OCI-LY3 (cell line): ENCODE results near the gene BRAT1.

Experiments
- H2AFZ ChIP-seq: fragments of 200-600, 300-600 bp; shearing (Covaris generic); 2 replicates; pipeline ENCODE4 v1.6.0; 2014; ENCODE audit warnings: antibody characterized with exemption, low read depth, low read length
- H3K27ac ChIP-seq: fragments of 200-600, 300-600 bp; sonication (generic); 2 replicates; pipeline ENCODE4 v1.5.1; 2014; ENCODE audit warnings: mild to moderate bottlenecking, low read length, moderate library complexity, mixed read lengths
- H3K27me3 ChIP-seq: fragments of 200-600, 300-600 bp; sonication (generic); 2 replicates; pipeline ENCODE4 v1.6.1; 2014; ENCODE audit warnings: low read depth, low read length, mixed read lengths
- H3K36me3 ChIP-seq: fragments of 200-600, 300-600 bp; sonication (generic); replicated peaks from 2 replicates; pipeline ENCODE3; 2014; ENCODE audit warnings: low read depth, low read length, mixed read lengths
- H3K4me1 ChIP-seq: fragments of 300-600, 200-600 bp; sonication (generic); 2 replicates; pipeline ENCODE4 v1.6.1; 2014; ENCODE audit warnings: low read length, mixed read lengths
- H3K4me2 ChIP-seq: fragments of 200-600, 300-600 bp; sonication (generic); 2 replicates; pipeline ENCODE4 v1.6.1; 2014; ENCODE audit warnings: low read length, mixed read lengths
- H3K4me3 ChIP-seq: fragments of 300-600, 200-600 bp; sonication (generic); 2 replicates; pipeline ENCODE4 v1.5.1; 2014; ENCODE audit warnings: antibody characterized with exemption, mild to moderate bottlenecking, low read length, moderate library complexity
- H3K79me2 ChIP-seq: fragments of 300-600, 200-600 bp; shearing (Covaris generic); 2 replicates; pipeline ENCODE4 v1.6.1; 2014; ENCODE audit warnings: mild to moderate bottlenecking, low read length, mixed read lengths
- H3K9ac ChIP-seq: fragments of 300-600, 200-600 bp; shearing (Covaris generic); 2 replicates; pipeline ENCODE4 v1.6.0; 2014; ENCODE audit warnings: mild to moderate bottlenecking, low read length, moderate library complexity
- H3K9me3 ChIP-seq: fragments of 200-600, 300-600 bp; shearing (Covaris generic); 2 replicates; pipeline ENCODE4 v1.6.1; 2014; ENCODE audit warnings: low read length, mixed read lengths; ENCODE audit not compliant: insufficient read depth
- H4K20me1 ChIP-seq: fragments of 200-600, 300-600 bp; sonication (generic); 2 replicates; pipeline ENCODE4 v1.6.1; 2016; ENCODE audit warnings: low read length, mixed read lengths; ENCODE audit not compliant: insufficient read depth
- CTCF ChIP-seq: fragments of 200-600, 300-600 bp; sonication (generic); IDR thresholded peaks from 2 replicates; pipeline ENCODE4 v1.5.1; 2014; ENCODE audit warnings: antibody characterized with exemption, low read length, low read depth
- EZH2phosphoT487 ChIP-seq: fragments of 200-600 bp; shearing (Covaris generic); IDR thresholded peaks from 2 replicates; pipeline ENCODE4 v1.6.1; 2018; ENCODE audit warnings: antibody characterized with exemption, mixed run types, low read depth

Gene BRAT1

DNA sequence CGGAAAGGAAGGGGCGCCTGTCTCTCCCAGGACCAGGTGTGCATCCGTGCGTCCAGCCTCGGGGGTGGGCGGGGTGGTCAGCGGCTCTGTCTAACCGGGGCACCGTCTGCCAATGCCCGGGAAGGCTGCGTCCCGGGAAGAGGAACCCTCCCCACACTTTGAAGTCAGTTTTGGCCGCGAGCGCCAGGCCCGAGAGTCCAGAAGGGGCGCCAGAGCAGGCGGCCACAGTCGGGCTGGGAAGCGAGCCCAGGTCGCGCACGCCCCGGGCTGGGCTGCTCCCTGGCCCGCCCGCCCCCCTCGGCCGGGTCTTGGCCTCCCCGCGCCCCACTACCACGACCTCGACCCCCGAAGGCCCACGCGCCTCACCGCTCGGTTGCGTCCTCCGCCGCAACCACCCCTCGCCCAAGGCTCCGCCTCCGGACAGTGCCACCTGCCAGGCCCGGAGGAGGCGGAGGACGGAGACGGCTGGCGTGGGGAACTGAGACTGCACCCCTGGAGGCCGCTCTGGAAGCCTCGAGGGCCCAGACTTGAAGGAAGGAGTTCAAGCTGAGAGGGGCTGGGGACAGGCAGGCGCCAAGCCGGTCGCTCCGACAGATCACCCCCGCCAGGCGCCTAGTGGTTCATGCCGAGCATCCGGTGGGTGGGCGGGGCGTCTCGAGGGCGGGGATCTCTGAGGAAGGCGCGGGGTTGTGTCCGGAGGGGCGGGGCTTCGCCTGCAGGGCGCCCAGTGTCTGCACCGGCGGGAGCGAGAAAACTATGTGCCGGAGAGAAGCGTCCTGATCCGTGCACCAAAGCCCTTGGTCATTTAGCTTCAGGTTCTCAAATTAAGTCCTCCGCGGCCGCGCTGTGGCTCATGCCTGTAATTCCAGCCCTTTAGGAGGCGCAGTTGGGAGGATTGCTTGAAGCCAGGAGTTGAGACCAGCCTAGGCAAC lies at the start of gene BRAT1:
Gene BRAT1 (minus strand): TSS at position 404 of the 932 bp plus-strand sequence. CDS start 1,093 bp downstream, outside the sequence.
- Histone ChIP-seq H4K20me1 (no peaks in the 10 kb centered on the region), H3K79me2 (peaks cover 38% of the 10 kb centered on the region), H2AFZ (peak within 1 kb of the TSS; percentile 96), H3K9me3 (no peaks in the 10 kb centered on the region), H3K27ac (peak within 1 kb of the TSS; percentile 94), H3K36me3 (no peaks in the 10 kb centered on the region), H3K4me3 (peak within 1 kb of the TSS; percentile 95), H3K4me2 (peak within 1 kb of the TSS; percentile 97), H3K4me1 (peaks cover 18% of the 10 kb centered on the region), H3K9ac (peak within 1 kb of the TSS; percentile 95), H3K27me3 (no peaks in the 10 kb centered on the region)
- TF ChIP-seq EZH2phosphoT487: no peak
- peak; percentile 32; the same call in 1 of the 2 replicates for TF ChIP-seq CTCF

GRCh38 chr7:2604608-2605174 lies 49.4 kb upstream of the BRAT1 start:
- no peak overlapping the region for H3K4me2 ChIP-seq
- H4K20me1 ChIP-seq: no peaks in the 10 kb centered on the region

DNA sequence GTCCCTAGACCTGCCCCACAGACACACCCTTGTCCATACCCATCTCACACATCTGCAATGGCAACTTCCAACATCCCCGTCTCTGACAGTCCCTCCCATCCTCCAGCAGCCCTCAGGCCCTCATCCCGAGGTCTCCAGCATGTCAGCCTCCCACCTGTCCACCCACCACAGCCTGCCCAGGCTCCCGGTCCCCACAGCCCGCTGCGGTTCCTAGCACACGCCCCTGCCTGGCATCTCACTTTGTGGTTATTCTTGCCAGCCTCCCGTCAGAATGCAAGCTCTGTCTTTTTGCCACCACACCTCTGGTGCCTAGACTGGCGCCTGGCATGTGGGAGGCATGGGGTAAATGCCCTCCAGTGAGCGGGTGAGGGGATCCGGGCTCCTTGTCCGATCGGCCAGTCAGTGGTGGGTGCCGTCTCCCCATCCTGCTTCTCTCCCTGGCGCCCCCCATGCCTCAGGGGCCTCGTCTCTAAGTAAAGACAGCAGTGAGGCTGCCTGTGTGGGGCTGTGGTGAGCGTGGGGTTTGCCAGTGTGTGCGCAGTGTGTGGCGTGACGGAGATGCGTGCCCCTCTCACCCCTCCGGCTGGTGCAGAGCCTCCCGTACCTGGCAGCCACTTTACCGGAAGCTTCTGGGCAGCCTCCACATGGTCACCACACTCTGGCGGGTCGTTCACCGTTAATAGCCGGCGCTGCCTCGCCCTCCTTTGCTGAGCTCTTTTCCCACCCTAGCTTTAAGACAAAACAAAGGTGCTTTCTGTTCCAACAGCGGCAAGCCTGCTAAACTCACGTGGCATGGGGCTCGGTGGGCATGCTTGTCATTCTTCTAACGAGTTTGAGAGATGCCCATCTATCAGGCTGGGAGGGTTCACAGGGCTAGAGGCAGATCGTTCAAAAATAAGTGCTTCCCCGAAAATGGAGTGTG lies 48.0 kb upstream of the BRAT1 start:
- H3K27me3 ChIP-seq: no peaks in the 10 kb centered on the region
- TF ChIP-seq EZH2phosphoT487: no peak
- no peak for TF ChIP-seq CTCF
- H3K36me3 ChIP-seq: peaks cover 9% of the 10 kb centered on the region
- H3K4me2 ChIP-seq: no peak overlapping the region
- H4K20me1 ChIP-seq: no peaks in the 10 kb centered on the region
- no peak overlapping the region for H3K4me3 ChIP-seq
- H3K79me2 ChIP-seq: no peaks in the 10 kb centered on the region
- H3K9ac ChIP-seq: no peak overlapping the region
- H2AFZ ChIP-seq: no peak overlapping the region
- H3K4me1 ChIP-seq: no peaks in the 10 kb centered on the region
- H3K9me3 ChIP-seq: no peaks in the 10 kb centered on the region
- no peak overlapping the region for H3K27ac ChIP-seq

More at GRCh38 chr7:2604608-2605174, 49.4 kb upstream of the BRAT1 start:
- H3K36me3 ChIP-seq: peaks cover 5% of the 10 kb centered on the region
- H3K9me3 ChIP-seq: no peaks in the 10 kb centered on the region
- H3K27me3 ChIP-seq: no peaks in the 10 kb centered on the region
- TF ChIP-seq EZH2phosphoT487 (no peak), CTCF (no peak)
- H3K4me3 ChIP-seq: no peak overlapping the region
- H2AFZ ChIP-seq: no peak overlapping the region
- no peak overlapping the region for H3K9ac ChIP-seq
- no peaks in the 10 kb centered on the region for H3K79me2 ChIP-seq
- H3K4me1 ChIP-seq: no peaks in the 10 kb centered on the region
- H3K27ac ChIP-seq: no peak overlapping the region
